Measurements from ENCODE around the gene BCL3. TPM values are rescaled to one million over a fixed set of nuclear protein-coding genes. Genes with fewer than 3 reads are reported as not detected.

BCL3 gene
- total RNA-seq, 4 donors from 2014 or later: 13.2 to 37.7 (median 16.4) TPM

DNA sequence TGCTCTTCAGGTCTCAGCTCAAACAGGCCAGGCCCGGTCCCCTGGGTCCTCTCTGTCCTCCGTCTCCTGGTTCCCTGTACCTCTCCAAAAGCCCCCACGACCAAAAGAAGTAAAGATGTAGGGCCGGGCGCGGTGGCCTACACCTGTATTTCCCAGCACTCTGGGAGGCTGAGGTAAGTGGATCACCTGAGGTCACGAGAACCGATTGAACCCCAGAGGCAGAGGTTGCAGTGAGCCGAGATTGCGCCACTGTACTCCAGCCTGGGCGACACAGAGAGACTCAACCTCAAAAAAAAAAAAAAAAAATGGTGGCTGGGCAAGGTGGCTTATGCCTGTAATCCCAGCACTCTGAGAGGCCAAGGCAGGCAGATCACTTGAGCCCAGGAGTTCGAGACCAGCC, 22.0 kb upstream of the BCL3 start:
- WGBS, 2 donors (ENCODE audit: low coverage in 1 of 2): no CpG with 5 or more reads among the region's 12 CpGs
- H3K9me3 ChIP-seq: no peaks in the 10 kb centered on the region
- no peak for ATAC-seq
- H3K36me3 ChIP-seq: no peaks in the 10 kb centered on the region
- H3K27ac ChIP-seq: no peak overlapping the region
- peaks cover 0 to 38% (median 7%) of the 10 kb centered on the region in 3 donors for H3K4me1 ChIP-seq
- TF ChIP-seq EP300 (IDR thresholded peaks at IDR 0.05): no peak
- no peak for TF ChIP-seq CTCF (IDR thresholded peaks at IDR 0.05)
- TF ChIP-seq POLR2AphosphoS5 (IDR thresholded peaks at IDR 0.05): no peak
- no peak for TF ChIP-seq POLR2A (IDR thresholded peaks at IDR 0.05)
- no peak overlapping the region for H3K4me3 ChIP-seq
- no peaks in the 10 kb centered on the region for H3K27me3 ChIP-seq

- H3K36me3 ChIP-seq: no peaks in the 10 kb centered on the region
- ATAC-seq: no peak
- H3K27ac ChIP-seq: no peak overlapping the region
- peaks cover 0 to 23% (median 7%) of the 10 kb centered on the region in 3 donors for H3K4me1 ChIP-seq
- no peak for TF ChIP-seq CTCF (IDR thresholded peaks at IDR 0.05)
- TF ChIP-seq EP300 (IDR thresholded peaks at IDR 0.05): no peak
- TF ChIP-seq POLR2A (IDR thresholded peaks at IDR 0.05): no peak
- no peak for TF ChIP-seq POLR2AphosphoS5 (IDR thresholded peaks at IDR 0.05)
- no peaks in the 10 kb centered on the region for H3K27me3 ChIP-seq
- H3K4me3 ChIP-seq: no peak overlapping the region
- 47 to 75% methylated on average over 2 to 6 of the region's 6 CpGs for WGBS, 2 donors (ENCODE audit: low coverage in 1 of 2)
- H3K9me3 ChIP-seq: no peaks in the 10 kb centered on the region
Observed at GRCh38 chr19:44728178-44728577, 20.3 kb upstream of the BCL3 start.

GRCh38 chr19:44729516-44730033, 18.9 kb upstream of the BCL3 start:
- Histone ChIP-seq H3K36me3 (no peaks in the 10 kb centered on the region), H3K27me3 (no peaks in the 10 kb centered on the region), H3K4me3 (no peak overlapping the region), H3K4me1 (peaks cover 0 to 9% (median 0%) of the 10 kb centered on the region in 3 donors), H3K9me3 (no peaks in the 10 kb centered on the region), H3K27ac (no peak overlapping the region)
- 88 to 92% methylated on average over 7 of the region's 8 CpGs for WGBS, 2 donors (ENCODE audit: low coverage in 1 of 2)
- no peak for TF ChIP-seq CTCF (IDR thresholded peaks at IDR 0.05)
- TF ChIP-seq POLR2AphosphoS5 (IDR thresholded peaks at IDR 0.05): no peak
- TF ChIP-seq EP300 (IDR thresholded peaks at IDR 0.05): no peak
- no peak for TF ChIP-seq POLR2A (IDR thresholded peaks at IDR 0.05)
- no peak for ATAC-seq

GRCh38 chr19:44731081-44731480, 17.4 kb upstream of the BCL3 start:
- TF ChIP-seq POLR2AphosphoS5 (IDR thresholded peaks at IDR 0.05) (no peak), EP300 (IDR thresholded peaks at IDR 0.05) (no peak), CTCF (IDR thresholded peaks at IDR 0.05) (no peak), POLR2A (IDR thresholded peaks at IDR 0.05) (no peak)
- Histone ChIP-seq H3K9me3 (no peaks in the 10 kb centered on the region), H3K4me3 (no peak overlapping the region), H3K36me3 (no peaks in the 10 kb centered on the region), H3K27ac (no peak overlapping the region), H3K4me1 (no peaks in the 10 kb centered on the region), H3K27me3 (no peaks in the 10 kb centered on the region)
- 29 to 100% methylated on average over 1 to 4 of the region's 5 CpGs for WGBS, 2 donors (ENCODE audit: low coverage in 1 of 2)
- no peak for ATAC-seq

- H3K27ac ChIP-seq: no peak overlapping the region
- 84% methylated on average over 3 of the region's 5 CpGs; no CpG with 5 or more reads in 1 of the 2 donors for WGBS, 2 donors (ENCODE audit: low coverage in 1 of 2)
- no peaks in the 10 kb centered on the region for H3K4me1 ChIP-seq
- no peak for ATAC-seq
- no peak for TF ChIP-seq POLR2AphosphoS5 (IDR thresholded peaks at IDR 0.05)
- no peak for TF ChIP-seq CTCF (IDR thresholded peaks at IDR 0.05)
- no peak for TF ChIP-seq EP300 (IDR thresholded peaks at IDR 0.05)
- no peak for TF ChIP-seq POLR2A (IDR thresholded peaks at IDR 0.05)
- H3K4me3 ChIP-seq: no peak overlapping the region
- H3K9me3 ChIP-seq: no peaks in the 10 kb centered on the region
- no peaks in the 10 kb centered on the region for H3K36me3 ChIP-seq
- H3K27me3 ChIP-seq: no peaks in the 10 kb centered on the region
Observed at GRCh38 chr19:44731622-44732021, 16.9 kb upstream of the BCL3 start.
